ENCODE measurements around the gene CENPE.
"Not testable (repeated sequence)": the region's sequence is repeated elsewhere in the genome, so short reads cannot be mapped to it uniquely, and the experiment has no call there.

The CENPE gene

GRCh38 chr4:103201253-103201652, 3.1 kb upstream of the CENPE start:
- Histone ChIP-seq H3K36me3 (peaks cover 6% of the 10 kb centered on the region), H3K9me3 (ENCODE audit: severe bottlenecking) (no peaks in the 10 kb centered on the region), H3K27ac (no peak overlapping the region), H3K4me3 (ENCODE audit: low read depth, low read length) (no peak overlapping the region), H3K27me3 (ENCODE audit: insufficient read depth, low read depth, severe bottlenecking) (no peaks in the 10 kb centered on the region)
- TF ChIP-seq, protein P1, sequence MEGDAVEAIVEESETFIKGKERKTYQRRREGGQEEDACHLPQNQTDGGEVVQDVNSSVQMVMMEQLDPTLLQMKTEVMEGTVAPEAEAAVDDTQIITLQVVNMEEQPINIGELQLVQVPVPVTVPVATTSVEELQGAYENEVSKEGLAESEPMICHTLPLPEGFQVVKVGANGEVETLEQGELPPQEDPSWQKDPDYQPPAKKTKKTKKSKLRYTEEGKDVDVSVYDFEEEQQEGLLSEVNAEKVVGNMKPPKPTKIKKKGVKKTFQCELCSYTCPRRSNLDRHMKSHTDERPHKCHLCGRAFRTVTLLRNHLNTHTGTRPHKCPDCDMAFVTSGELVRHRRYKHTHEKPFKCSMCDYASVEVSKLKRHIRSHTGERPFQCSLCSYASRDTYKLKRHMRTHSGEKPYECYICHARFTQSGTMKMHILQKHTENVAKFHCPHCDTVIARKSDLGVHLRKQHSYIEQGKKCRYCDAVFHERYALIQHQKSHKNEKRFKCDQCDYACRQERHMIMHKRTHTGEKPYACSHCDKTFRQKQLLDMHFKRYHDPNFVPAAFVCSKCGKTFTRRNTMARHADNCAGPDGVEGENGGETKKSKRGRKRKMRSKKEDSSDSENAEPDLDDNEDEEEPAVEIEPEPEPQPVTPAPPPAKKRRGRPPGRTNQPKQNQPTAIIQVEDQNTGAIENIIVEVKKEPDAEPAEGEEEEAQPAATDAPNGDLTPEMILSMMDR (IDR thresholded peaks at IDR 0.05; ENCODE audit: low read depth, low read length): no peak
- no peak for DNase-seq

GRCh38 chr4:103199009-103199408, 866 bp upstream of the CENPE start:
- DNase-seq: no peak
- Histone ChIP-seq H3K4me3 (ENCODE audit: low read depth, low read length) (no peak overlapping the region), H3K9me3 (ENCODE audit: severe bottlenecking) (no peaks in the 10 kb centered on the region), H3K36me3 (peaks cover 29% of the 10 kb centered on the region), H3K27me3 (ENCODE audit: insufficient read depth, low read depth, severe bottlenecking) (no peaks in the 10 kb centered on the region), H3K27ac (no peak overlapping the region)
- TF ChIP-seq, protein P1 (IDR thresholded peaks at IDR 0.05; ENCODE audit: low read depth, low read length): no peak

DNA sequence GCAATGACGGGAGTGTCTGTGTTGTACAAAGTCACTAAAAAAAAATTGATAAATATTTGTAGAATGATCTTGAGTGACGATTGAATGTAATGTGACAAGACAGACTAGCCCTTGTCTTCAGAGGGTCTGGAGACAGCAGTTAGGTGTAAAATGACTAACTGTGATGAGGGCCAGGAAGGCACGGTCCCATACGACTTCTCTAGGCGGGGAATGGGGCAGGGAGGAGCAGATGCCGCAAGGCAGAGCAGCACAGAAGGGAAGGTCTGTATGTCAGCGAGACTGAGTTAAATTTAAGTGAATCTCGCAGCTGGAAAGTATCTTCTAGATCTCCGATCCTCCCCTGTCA, 405 bp downstream of the CENPE start:
- Histone ChIP-seq H3K9me3 (ENCODE audit: severe bottlenecking) (no peaks in the 10 kb centered on the region), H3K4me3 (ENCODE audit: low read depth, low read length) (peak overlapping the region; percentile 82), H3K27me3 (ENCODE audit: insufficient read depth, low read depth, severe bottlenecking) (no peaks in the 10 kb centered on the region), H3K36me3 (peaks cover 38% of the 10 kb centered on the region), H3K27ac (peak overlapping the region; percentile 64)
- TF ChIP-seq, protein P1 (IDR thresholded peaks at IDR 0.05; ENCODE audit: low read depth, low read length): no peak
- no peak for DNase-seq

GRCh38 chr4:103193457-103193856, 4.7 kb downstream of the CENPE start:
- DNase-seq: no peak
- H3K27me3 ChIP-seq (ENCODE audit: insufficient read depth, low read depth, severe bottlenecking): no peaks in the 10 kb centered on the region
- TF ChIP-seq, protein P1 (IDR thresholded peaks at IDR 0.05; ENCODE audit: low read depth, low read length): no peak
- peaks cover 3% of the 10 kb centered on the region for H3K9me3 ChIP-seq (ENCODE audit: severe bottlenecking)
- H3K36me3 ChIP-seq: peaks cover 59% of the 10 kb centered on the region
- H3K4me3 ChIP-seq (ENCODE audit: low read depth, low read length): no peak overlapping the region
- no peak overlapping the region for H3K27ac ChIP-seq

DNA sequence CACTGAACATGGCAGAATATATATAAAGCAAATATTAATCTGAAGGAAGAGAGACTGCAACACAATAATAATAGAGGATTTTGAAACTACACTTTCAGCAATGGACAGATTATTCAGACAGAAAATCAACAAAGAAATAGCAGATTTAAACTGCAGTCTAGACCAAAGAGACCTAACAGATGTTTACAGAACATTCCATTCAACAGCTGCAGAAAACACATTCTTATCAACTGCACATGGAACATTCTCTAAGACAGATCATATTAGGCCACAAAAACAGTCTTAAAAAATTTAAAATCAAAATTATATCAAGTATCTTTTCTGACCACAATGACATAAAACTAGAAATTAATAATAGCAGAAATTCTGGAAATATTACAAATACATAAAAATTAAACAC, 27.1 kb downstream of the CENPE start:
- Histone ChIP-seq H3K4me3 (ENCODE audit: low read depth, low read length) (no peak overlapping the region), H3K9me3 (ENCODE audit: severe bottlenecking) (peaks cover 8% of the 10 kb centered on the region), H3K27me3 (ENCODE audit: insufficient read depth, low read depth, severe bottlenecking) (no peaks in the 10 kb centered on the region), H3K36me3 (peaks cover 43% of the 10 kb centered on the region), H3K27ac (no peak overlapping the region)
- TF ChIP-seq, protein P1 (IDR thresholded peaks at IDR 0.05; ENCODE audit: low read depth, low read length): no peak
- DNase-seq: no peak

- peaks cover 39% of the 10 kb centered on the region for H3K36me3 ChIP-seq
- H3K27ac ChIP-seq; DNase-seq; H3K27me3 ChIP-seq (ENCODE audit: insufficient read depth, low read depth, severe bottlenecking); H3K9me3 ChIP-seq (ENCODE audit: severe bottlenecking); H3K4me3 ChIP-seq (ENCODE audit: low read depth, low read length): not testable (repeated sequence)
Observed at GRCh38 chr4:103169750-103170149, 28.4 kb downstream of the CENPE start.
